Naive thymus-derived CD4-positive, alpha-beta T cell (primary cell): ENCODE results near the gene ZNF274. TPM values are rescaled to one million over a fixed set of nuclear protein-coding genes. Genes with fewer than 3 reads are reported as not detected.
A peak's percentile ranks its signal among the peaks of the same experiment; 100 is the strongest.
"Not testable (repeated sequence)": the region's sequence is repeated elsewhere in the genome, so short reads cannot be mapped to it uniquely, and the experiment has no call there.

Experiments
- ATAC-seq: fragments of 150-1000 bp; cut with Tn5 transposase; 2 replicates; pipeline ENCODE4 v1.10.0; 2021; ENCODE audit warnings: mild to moderate bottlenecking, moderate library complexity
- CTCF ChIA-PET: fragments of 350-600 bp; sonication (Branson Sonifier 250); formaldehyde crosslinking; loops from one replicate; lab custom pipeline; 2021; ENCODE audit warnings: antibody characterized with exemption; lab: Charles Lee
- POLR2A ChIA-PET: fragments of 350-600 bp; sonication (Branson Sonifier 250); formaldehyde crosslinking; loops from one replicate; lab custom pipeline; 2021; ENCODE audit warnings: antibody characterized with exemption, inconsistent platforms; lab: Charles Lee
- DNase-seq, 9 donors: peaks; one replicate each; pipeline versions ENCODE4 v3.0.0 to v3.0.0-alpha.2; 2020 to 2022; ENCODE audit warnings: mixed read lengths in 1 of 9
- H3K27ac ChIP-seq: one replicate; pipeline ENCODE4 v1.7.0; 2013; ENCODE audit warnings: mild to moderate bottlenecking, low read depth, low read length, moderate library complexity
- H3K27me3 ChIP-seq, 2 donors: one replicate each; pipeline ENCODE4 v1.7.0; 2013; ENCODE audit warnings: low read length in 2 of 2, mild to moderate bottlenecking in 2 of 2, moderate library complexity in 2 of 2; ENCODE audit not compliant: control insufficient read depth in 2 of 2, insufficient read depth in 2 of 2
- H3K36me3 ChIP-seq, 3 experiments: 1 replicate in 2 of 3; 2 replicates in 1 of 3; pipeline ENCODE4 v1.7.0; 2013; ENCODE audit warnings: low read length in 3 of 3, mild to moderate bottlenecking in 3 of 3, moderate library complexity in 1 of 3; ENCODE audit not compliant: insufficient read depth in 3 of 3, control insufficient read depth in 2 of 3
- H3K4me1 ChIP-seq, 2 donors: one replicate each; pipeline ENCODE4 v1.7.0; 2013; ENCODE audit warnings: low read length in 2 of 2, mild to moderate bottlenecking in 2 of 2, moderate library complexity in 1 of 2; ENCODE audit not compliant: control insufficient read depth in 2 of 2, insufficient read depth in 2 of 2
- H3K4me3 ChIP-seq: 2 replicates; pipeline ENCODE4 v1.7.0; 2013; ENCODE audit warnings: mild to moderate bottlenecking, low read length
- H3K9me3 ChIP-seq, 3 experiments: 1 replicate in 2 of 3; 2 replicates in 1 of 3; pipeline ENCODE4 v1.7.0; 2013; ENCODE audit warnings: low read length in 3 of 3; ENCODE audit not compliant: control insufficient read depth in 2 of 3
- H3K27ac Mint-ChIP-seq, 9 donors: one replicate each; pipeline ENCODE4 v1.8.0; 2020 to 2022; ENCODE audit warnings: mixed read lengths in 9 of 9, mild to moderate bottlenecking in 8 of 9, moderate library complexity in 5 of 9, inconsistent platforms in 2 of 9
- H3K27me3 Mint-ChIP-seq, 5 donors: one replicate each; pipeline ENCODE4 v1.8.0; 2021 to 2022; ENCODE audit warnings: mixed read lengths in 5 of 5, mild to moderate bottlenecking in 1 of 5
- H3K36me3 Mint-ChIP-seq, 5 donors: one replicate each; pipeline ENCODE4 v1.8.0; 2020 to 2022; ENCODE audit warnings: mixed read lengths in 5 of 5, mild to moderate bottlenecking in 3 of 5, inconsistent platforms in 1 of 5
- H3K4me1 Mint-ChIP-seq, 7 donors: one replicate each; pipeline ENCODE4 v1.8.0; 2020 to 2022; ENCODE audit warnings: mixed read lengths in 7 of 7, mild to moderate bottlenecking in 3 of 7, inconsistent platforms in 1 of 7
- H3K4me3 Mint-ChIP-seq, 10 donors: one replicate each; pipeline ENCODE4 v1.8.0; 2020 to 2022; ENCODE audit warnings: mild to moderate bottlenecking in 10 of 10, mixed read lengths in 10 of 10, moderate library complexity in 6 of 10, inconsistent platforms in 2 of 10
- H3K9me3 Mint-ChIP-seq, 11 donors: one replicate each; pipeline ENCODE4 v1.8.0; 2020 to 2022; ENCODE audit warnings: mixed read lengths in 11 of 11, mild to moderate bottlenecking in 4 of 11, inconsistent platforms in 1 of 11, moderate library complexity in 1 of 11
- intact Hi-C, 2 donors: fragments of 100-400 bp; cut with micrococcal nuclease; formaldehyde crosslinking; loops; one replicate each; pipeline ENCODE4 v1.15.1; 2023
- polyA plus RNA-seq, 2 donors: library from polyadenylated mRNA; unstranded; fragments of 300-500 nt; fragmentation: Illumina TruSeq; gene quantifications; one replicate each; pipeline ENCODE4 v1.2.3, GENCODE V29; 2021
- total RNA-seq, 6 experiments: library from RNA in 5 of 6; stranded (reverse) in 5 of 6; gene quantifications; 1 replicate in 5 of 6; 2 replicates in 1 of 6; pipeline ENCODE4 v1.2.3 and lab custom pipeline; 2021 to 2026

ZNF274 gene
- total RNA-seq = 10 to 100 TPM; 20.1 to 91.1 (median 52.7) TPM
- polyA plus RNA-seq = 10 to 100 TPM; 41.7 to 53.9 TPM
- 138 reads per million, percentile 89 among the genes with 10 or more reads in this experiment for total RNA-seq (lab: John Stamatoyannopoulos, UW)

GRCh38 chr19:58182989-58183816 is at the start of gene ZNF274:
ZNF274 (plus strand) TSS chr19:58183061; CDS start chr19:58183966, 905 bp downstream.
- intact Hi-C loops = loop anchor here (1.0 to 2.0 kb wide), 30 partner anchors 28 to 943 kb away; partner anchors contain the start of genes ERVK3-1 (in 2 of the 2), RPS5 (in 2 of the 2), ZNF132 (in 2 of the 2) and ZNF544 (in 2 of the 2)
- Histone ChIP-seq H3K36me3 (peaks cover 4 to 41% (median 12%) of the 10 kb centered on the region in 3 experiments), H3K9me3 (peaks cover 22 to 79% (median 42%) of the 10 kb centered on the region in 3 experiments), H3K4me3 (peak within 1 kb of the TSS; percentile 87), H3K27ac (peak within 1 kb of the TSS; percentile 97), H3K27me3 (no peaks in the 10 kb centered on the region), H3K4me1 (peaks cover 0 to 12% of the 10 kb centered on the region in 2 donors)
- H3K9me3 Mint-ChIP-seq = peaks cover 5 to 95% (median 67%) of the 10 kb centered on the region in 11 donors
- CTCF ChIA-PET = interaction anchor here (0.6 to 1.2 kb wide), 3 partner anchors 13 to 401 kb away, joined by 3 to 6 read pairs (median 3); partner anchors contain the start of gene ZNF544
- peaks cover 26 to 64% (median 55%) of the 10 kb centered on the region in 5 donors for H3K36me3 Mint-ChIP-seq
- no peaks in the 10 kb centered on the region for H3K27me3 Mint-ChIP-seq
- H3K4me3 Mint-ChIP-seq = peak within 1 kb of the TSS; percentile 91 to 99 (median 94)
- DNase-seq = peak; percentile 88 to 95 (median 93)
- H3K4me1 Mint-ChIP-seq = peaks cover 10 to 24% (median 17%) of the 10 kb centered on the region in 7 donors
- H3K27ac Mint-ChIP-seq = peak within 1 kb of the TSS; percentile 98 to 100 (median 99)
- peak; percentile 92 for ATAC-seq
- POLR2A ChIA-PET = interaction anchor here (0.6 to 3.4 kb wide), 53 partner anchors 10 to 1779 kb away, joined by 3 to 27 read pairs (median 4); partner anchors contain the start of genes CHMP2A, ZBTB45, ZNF132 and ZNF134

- no peaks in the 10 kb centered on the region for H3K27me3 ChIP-seq
- ATAC-seq = no peak
- no peak for DNase-seq
- Mint-ChIP-seq H3K9me3 (peaks cover 14 to 97% (median 78%) of the 10 kb centered on the region in 11 donors), H3K4me1 (peaks cover 0 to 7% (median 0%) of the 10 kb centered on the region in 7 donors), H3K27me3 (no peaks in the 10 kb centered on the region), H3K36me3 (peaks cover 45 to 94% (median 85%) of the 10 kb centered on the region in 5 donors), H3K27ac (no peak overlapping the region), H3K4me3 (peak overlapping the region in 2 of 10 donors; percentile 9 to 39)
- H3K36me3 ChIP-seq = peaks cover 9 to 98% (median 11%) of the 10 kb centered on the region in 3 experiments
- intact Hi-C loops = no loop called here
- H3K4me1 ChIP-seq = no peaks in the 10 kb centered on the region
- CTCF ChIA-PET = interaction anchor here (0.6 kb wide), 1 partner anchor 250 kb away, joined by 4 read pairs; no protein-coding TSS in a partner anchor
- H3K9me3 ChIP-seq = peaks cover 8 to 86% (median 47%) of the 10 kb centered on the region in 3 experiments
- no peak overlapping the region for H3K27ac ChIP-seq
- POLR2A ChIA-PET = interaction anchor here (0.7 kb wide), 1 partner anchor 498 kb away, joined by 3 read pairs; no protein-coding TSS in a partner anchor
- no peak overlapping the region for H3K4me3 ChIP-seq
Observed at GRCh38 chr19:58134244-58134643, 48.6 kb upstream of the ZNF274 start.

DNA sequence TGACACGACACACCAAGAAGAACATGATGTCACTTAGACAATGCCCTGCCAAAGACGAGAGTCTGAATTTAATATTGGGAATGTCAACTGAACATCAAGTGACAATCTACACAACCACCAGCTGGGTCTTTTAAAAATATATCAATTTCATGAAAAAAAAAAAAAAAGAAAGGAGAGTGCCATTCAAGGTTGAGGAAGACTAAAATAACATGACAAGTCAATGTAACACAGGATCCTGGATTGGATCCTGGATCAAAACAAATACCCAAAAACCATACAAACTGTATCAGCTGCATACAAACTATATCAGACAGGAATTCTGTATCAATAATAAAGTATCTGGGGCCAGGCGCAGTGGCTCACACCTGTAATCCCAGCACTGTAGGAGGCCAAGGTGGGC is 37.0 kb upstream of the ZNF274 start:
- H3K4me1 ChIP-seq = peaks cover 6 to 7% of the 10 kb centered on the region in 2 donors
- Mint-ChIP-seq H3K36me3 (peaks cover 4 to 42% (median 33%) of the 10 kb centered on the region in 5 donors), H3K4me1 (peaks cover 9 to 14% (median 12%) of the 10 kb centered on the region in 7 donors), H3K27ac (no peak overlapping the region), H3K27me3 (no peaks in the 10 kb centered on the region), H3K4me3 (peak overlapping the region in 2 of 10 donors; percentile 13 to 29), H3K9me3 (peaks cover 3 to 73% (median 41%) of the 10 kb centered on the region in 11 donors)
- ATAC-seq = no peak
- intact Hi-C loops = no loop called here
- no peaks in the 10 kb centered on the region for H3K27me3 ChIP-seq
- H3K4me3 ChIP-seq = no peak overlapping the region
- H3K27ac ChIP-seq = no peak overlapping the region
- ChIA-PET POLR2A (interaction anchor here (0.6 kb wide), 1 partner anchor 743 kb away, joined by 3 read pairs; no protein-coding TSS in a partner anchor), CTCF (interaction anchor here (0.7 kb wide), 1 partner anchor 173 kb away, joined by 3 read pairs; no protein-coding TSS in a partner anchor)
- peaks cover 0 to 34% (median under 1%) of the 10 kb centered on the region in 3 experiments for H3K36me3 ChIP-seq
- no peak for DNase-seq
- H3K9me3 ChIP-seq = peaks cover 0 to 43% (median 15%) of the 10 kb centered on the region in 3 experiments

GRCh38 chr19:58147475-58147874 is 35.4 kb upstream of the ZNF274 start:
- peaks cover 6 to 12% of the 10 kb centered on the region in 2 donors for H3K4me1 ChIP-seq
- H3K27ac ChIP-seq, H3K27me3 ChIP-seq, H3K4me3 Mint-ChIP-seq, POLR2A ChIA-PET, DNase-seq, CTCF ChIA-PET, ATAC-seq, H3K27me3 Mint-ChIP-seq, H3K27ac Mint-ChIP-seq, H3K4me3 ChIP-seq, intact Hi-C loops: not testable (repeated sequence)
- Mint-ChIP-seq H3K9me3 (peaks cover 3 to 75% (median 32%) of the 10 kb centered on the region in 11 donors), H3K4me1 (peaks cover 9 to 29% (median 19%) of the 10 kb centered on the region in 7 donors), H3K36me3 (peaks cover 0 to 32% (median 24%) of the 10 kb centered on the region in 5 donors)
- peaks cover 0 to 29% (median 9%) of the 10 kb centered on the region in 3 experiments for H3K9me3 ChIP-seq
- H3K36me3 ChIP-seq = peaks cover 0 to 18% (median 0%) of the 10 kb centered on the region in 3 experiments

DNA sequence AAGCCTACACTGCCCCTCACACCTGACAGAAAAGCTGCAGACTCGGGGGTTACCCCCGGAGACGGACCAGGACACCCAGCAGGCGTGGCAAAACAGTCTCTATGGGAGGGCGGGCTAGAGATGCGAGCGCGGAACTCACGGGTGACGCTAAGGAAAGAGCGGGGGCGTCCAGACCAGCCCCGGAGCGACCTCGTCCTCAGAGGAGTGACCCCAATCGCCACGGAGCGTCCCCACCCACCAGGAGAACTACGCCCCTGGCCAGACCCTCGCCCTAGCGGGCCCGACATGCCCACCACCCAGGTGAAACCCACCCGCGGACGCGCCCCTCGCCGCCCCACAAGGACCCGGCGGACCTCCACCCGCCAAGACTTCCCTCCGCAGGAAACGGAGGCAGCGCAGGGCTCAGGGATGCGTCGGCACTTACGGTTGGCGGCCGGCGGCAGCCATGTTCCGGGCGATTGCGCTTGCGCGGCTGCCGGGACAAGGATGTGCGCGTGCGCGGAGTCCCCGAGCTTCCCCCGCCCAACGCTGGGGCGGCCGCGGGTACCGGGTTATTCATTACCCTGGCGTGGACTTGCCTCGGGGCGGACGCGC is 32.4 kb upstream of the ZNF274 start, which contains the start of gene ZNF329:
Gene ZNF329, minus strand, starts transcription at position 462 of the 594 bp plus-strand sequence. CDS start 21,286 bp downstream, outside the sequence.
- H3K9me3 Mint-ChIP-seq = peaks cover 3 to 50% (median 17%) of the 10 kb centered on the region in 11 donors
- Histone ChIP-seq H3K27ac (peak within 1 kb of the TSS; percentile 89), H3K36me3 (peaks cover 0 to 17% (median 0%) of the 10 kb centered on the region in 3 experiments), H3K27me3 (no peaks in the 10 kb centered on the region), H3K9me3 (peaks cover 0 to 6% (median 2%) of the 10 kb centered on the region in 3 experiments), H3K4me1 (peaks cover 10 to 19% of the 10 kb centered on the region in 2 donors), H3K4me3 (peak within 1 kb of the TSS; percentile 91)
- POLR2A ChIA-PET = interaction anchor here (0.8 to 1.5 kb wide), 3 partner anchors 35 to 468 kb away, joined by 3 to 7 read pairs (median 4); partner anchors contain the start of gene ZNF551
- no peaks in the 10 kb centered on the region for H3K27me3 Mint-ChIP-seq
- peak within 1 kb of the TSS; percentile 80 to 96 (median 92) for H3K4me3 Mint-ChIP-seq
- CTCF ChIA-PET = interaction anchor here (0.6 kb wide), 1 partner anchor 380 kb away, joined by 3 read pairs; no protein-coding TSS in a partner anchor
- intact Hi-C loops = loop anchor here (1.0 to 10.0 kb wide), 12 partner anchors 52 to 1836 kb away; partner anchors contain the start of genes ZNF606 (in 2 of the 2), ZNF211 (in 1 of the 2), ZNF416 (in 1 of the 2) and ZNF417 (in 1 of the 2)
- ATAC-seq = peak; percentile 67
- peak; percentile 79 to 95 (median 89) for DNase-seq
- H3K27ac Mint-ChIP-seq = peak within 1 kb of the TSS; percentile 62 to 95 (median 86)
- H3K4me1 Mint-ChIP-seq = peaks cover 11 to 41% (median 27%) of the 10 kb centered on the region in 7 donors
- H3K36me3 Mint-ChIP-seq = peaks cover 0 to 19% (median 14%) of the 10 kb centered on the region in 5 donors
